ENCODE measurements around the gene HS6ST2.

DNA sequence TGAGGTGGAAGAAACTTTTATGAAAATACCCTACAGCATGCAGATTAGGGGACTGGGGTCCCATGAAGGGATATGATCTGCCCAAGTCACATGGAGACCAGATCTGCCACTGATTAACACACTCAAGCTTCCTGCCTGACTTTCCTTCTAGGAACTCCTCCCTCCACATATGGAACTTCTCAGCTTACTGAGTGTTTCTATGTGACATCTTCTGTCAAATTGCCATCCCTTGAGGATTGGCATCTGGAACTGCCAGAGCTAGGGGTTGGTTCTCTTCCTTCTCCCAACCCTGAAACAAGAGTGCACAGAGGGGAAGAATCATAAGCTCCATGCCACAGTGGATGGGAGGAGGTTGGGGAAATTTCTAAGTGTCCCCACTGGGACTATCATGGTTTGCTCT is 319.0 kb downstream of the HS6ST2 start:
- TF ChIP-seq, protein P1, sequence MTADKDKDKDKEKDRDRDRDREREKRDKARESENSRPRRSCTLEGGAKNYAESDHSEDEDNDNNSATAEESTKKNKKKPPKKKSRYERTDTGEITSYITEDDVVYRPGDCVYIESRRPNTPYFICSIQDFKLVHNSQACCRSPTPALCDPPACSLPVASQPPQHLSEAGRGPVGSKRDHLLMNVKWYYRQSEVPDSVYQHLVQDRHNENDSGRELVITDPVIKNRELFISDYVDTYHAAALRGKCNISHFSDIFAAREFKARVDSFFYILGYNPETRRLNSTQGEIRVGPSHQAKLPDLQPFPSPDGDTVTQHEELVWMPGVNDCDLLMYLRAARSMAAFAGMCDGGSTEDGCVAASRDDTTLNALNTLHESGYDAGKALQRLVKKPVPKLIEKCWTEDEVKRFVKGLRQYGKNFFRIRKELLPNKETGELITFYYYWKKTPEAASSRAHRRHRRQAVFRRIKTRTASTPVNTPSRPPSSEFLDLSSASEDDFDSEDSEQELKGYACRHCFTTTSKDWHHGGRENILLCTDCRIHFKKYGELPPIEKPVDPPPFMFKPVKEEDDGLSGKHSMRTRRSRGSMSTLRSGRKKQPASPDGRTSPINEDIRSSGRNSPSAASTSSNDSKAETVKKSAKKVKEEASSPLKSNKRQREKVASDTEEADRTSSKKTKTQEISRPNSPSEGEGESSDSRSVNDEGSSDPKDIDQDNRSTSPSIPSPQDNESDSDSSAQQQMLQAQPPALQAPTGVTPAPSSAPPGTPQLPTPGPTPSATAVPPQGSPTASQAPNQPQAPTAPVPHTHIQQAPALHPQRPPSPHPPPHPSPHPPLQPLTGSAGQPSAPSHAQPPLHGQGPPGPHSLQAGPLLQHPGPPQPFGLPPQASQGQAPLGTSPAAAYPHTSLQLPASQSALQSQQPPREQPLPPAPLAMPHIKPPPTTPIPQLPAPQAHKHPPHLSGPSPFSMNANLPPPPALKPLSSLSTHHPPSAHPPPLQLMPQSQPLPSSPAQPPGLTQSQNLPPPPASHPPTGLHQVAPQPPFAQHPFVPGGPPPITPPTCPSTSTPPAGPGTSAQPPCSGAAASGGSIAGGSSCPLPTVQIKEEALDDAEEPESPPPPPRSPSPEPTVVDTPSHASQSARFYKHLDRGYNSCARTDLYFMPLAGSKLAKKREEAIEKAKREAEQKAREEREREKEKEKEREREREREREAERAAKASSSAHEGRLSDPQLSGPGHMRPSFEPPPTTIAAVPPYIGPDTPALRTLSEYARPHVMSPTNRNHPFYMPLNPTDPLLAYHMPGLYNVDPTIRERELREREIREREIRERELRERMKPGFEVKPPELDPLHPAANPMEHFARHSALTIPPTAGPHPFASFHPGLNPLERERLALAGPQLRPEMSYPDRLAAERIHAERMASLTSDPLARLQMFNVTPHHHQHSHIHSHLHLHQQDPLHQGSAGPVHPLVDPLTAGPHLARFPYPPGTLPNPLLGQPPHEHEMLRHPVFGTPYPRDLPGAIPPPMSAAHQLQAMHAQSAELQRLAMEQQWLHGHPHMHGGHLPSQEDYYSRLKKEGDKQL (CRISPR knock-in tag; IDR thresholded peaks at IDR 0.05; ENCODE audit: borderline replicate concordance), result no peak
- TF ChIP-seq TEAD4 (IDR thresholded peaks at IDR 0.05; ENCODE audit: low read length) (no peak), TEAD4 (CRISPR knock-in tag; IDR thresholded peaks at IDR 0.05; ENCODE audit: borderline replicate concordance) (no peak), ZNF347 (CRISPR knock-in tag; IDR thresholded peaks at IDR 0.05; ENCODE audit: low read depth) (no peak)
- TF ChIP-seq, protein P2, sequence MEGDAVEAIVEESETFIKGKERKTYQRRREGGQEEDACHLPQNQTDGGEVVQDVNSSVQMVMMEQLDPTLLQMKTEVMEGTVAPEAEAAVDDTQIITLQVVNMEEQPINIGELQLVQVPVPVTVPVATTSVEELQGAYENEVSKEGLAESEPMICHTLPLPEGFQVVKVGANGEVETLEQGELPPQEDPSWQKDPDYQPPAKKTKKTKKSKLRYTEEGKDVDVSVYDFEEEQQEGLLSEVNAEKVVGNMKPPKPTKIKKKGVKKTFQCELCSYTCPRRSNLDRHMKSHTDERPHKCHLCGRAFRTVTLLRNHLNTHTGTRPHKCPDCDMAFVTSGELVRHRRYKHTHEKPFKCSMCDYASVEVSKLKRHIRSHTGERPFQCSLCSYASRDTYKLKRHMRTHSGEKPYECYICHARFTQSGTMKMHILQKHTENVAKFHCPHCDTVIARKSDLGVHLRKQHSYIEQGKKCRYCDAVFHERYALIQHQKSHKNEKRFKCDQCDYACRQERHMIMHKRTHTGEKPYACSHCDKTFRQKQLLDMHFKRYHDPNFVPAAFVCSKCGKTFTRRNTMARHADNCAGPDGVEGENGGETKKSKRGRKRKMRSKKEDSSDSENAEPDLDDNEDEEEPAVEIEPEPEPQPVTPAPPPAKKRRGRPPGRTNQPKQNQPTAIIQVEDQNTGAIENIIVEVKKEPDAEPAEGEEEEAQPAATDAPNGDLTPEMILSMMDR (IDR thresholded peaks at IDR 0.05 in 2 of 3, conservative IDR thresholded peaks at IDR 0.05 in 1 of 3; ENCODE audit: insufficient read depth in 2 of 3, low read depth in 1 of 3, low read length in 3 of 3), result no peak

Measured in K562 (cell line).